Fibroblast of mammary gland (primary cell): ENCODE measurements around the gene TPP2.

ENCODE experiments used
- DNase-seq: peaks from one replicate; pipeline ENCODE4 v3.0.0-alpha.2; 2010; ENCODE audit warnings: low read depth
- H3K4me3 ChIP-seq: 2 replicates; pipeline ENCODE4 v1.5.1; 2011; ENCODE audit warnings: low read depth, mild to moderate bottlenecking, low read length, moderate library complexity; ENCODE audit not compliant: control insufficient read depth
- TF ChIP-seq, protein P1 (sequence below): conservative IDR thresholded peaks from 2 replicates; pipeline ENCODE4 v1.5.1; 2011; ENCODE audit warnings: low read depth, low read length, inconsistent platforms; ENCODE audit not compliant: control insufficient read depth, insufficient read depth

Gene TPP2

DNA sequence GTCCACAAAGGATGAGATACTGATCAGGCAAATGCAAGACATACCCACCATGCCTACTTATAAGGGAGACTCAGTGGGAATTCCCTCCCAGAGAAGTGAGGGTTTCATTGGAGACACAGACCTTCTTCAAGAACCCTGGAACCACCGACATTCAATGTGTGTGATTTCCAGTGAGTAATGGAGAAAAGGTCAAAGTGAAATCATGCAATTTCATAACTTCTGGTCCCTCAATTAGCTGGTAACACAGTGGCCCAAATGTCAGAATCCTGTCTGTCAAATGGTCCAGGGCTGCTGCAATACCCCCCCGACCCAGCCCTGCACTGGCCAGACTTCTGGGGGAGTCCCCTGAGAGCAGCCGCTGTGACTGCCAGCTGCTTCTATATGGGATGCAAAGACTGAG, 102.7 kb downstream of the TPP2 start:
- TF ChIP-seq, protein P1, sequence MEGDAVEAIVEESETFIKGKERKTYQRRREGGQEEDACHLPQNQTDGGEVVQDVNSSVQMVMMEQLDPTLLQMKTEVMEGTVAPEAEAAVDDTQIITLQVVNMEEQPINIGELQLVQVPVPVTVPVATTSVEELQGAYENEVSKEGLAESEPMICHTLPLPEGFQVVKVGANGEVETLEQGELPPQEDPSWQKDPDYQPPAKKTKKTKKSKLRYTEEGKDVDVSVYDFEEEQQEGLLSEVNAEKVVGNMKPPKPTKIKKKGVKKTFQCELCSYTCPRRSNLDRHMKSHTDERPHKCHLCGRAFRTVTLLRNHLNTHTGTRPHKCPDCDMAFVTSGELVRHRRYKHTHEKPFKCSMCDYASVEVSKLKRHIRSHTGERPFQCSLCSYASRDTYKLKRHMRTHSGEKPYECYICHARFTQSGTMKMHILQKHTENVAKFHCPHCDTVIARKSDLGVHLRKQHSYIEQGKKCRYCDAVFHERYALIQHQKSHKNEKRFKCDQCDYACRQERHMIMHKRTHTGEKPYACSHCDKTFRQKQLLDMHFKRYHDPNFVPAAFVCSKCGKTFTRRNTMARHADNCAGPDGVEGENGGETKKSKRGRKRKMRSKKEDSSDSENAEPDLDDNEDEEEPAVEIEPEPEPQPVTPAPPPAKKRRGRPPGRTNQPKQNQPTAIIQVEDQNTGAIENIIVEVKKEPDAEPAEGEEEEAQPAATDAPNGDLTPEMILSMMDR = no peak
- no peak overlapping the region for H3K4me3 ChIP-seq
- DNase-seq = no peak

DNA sequence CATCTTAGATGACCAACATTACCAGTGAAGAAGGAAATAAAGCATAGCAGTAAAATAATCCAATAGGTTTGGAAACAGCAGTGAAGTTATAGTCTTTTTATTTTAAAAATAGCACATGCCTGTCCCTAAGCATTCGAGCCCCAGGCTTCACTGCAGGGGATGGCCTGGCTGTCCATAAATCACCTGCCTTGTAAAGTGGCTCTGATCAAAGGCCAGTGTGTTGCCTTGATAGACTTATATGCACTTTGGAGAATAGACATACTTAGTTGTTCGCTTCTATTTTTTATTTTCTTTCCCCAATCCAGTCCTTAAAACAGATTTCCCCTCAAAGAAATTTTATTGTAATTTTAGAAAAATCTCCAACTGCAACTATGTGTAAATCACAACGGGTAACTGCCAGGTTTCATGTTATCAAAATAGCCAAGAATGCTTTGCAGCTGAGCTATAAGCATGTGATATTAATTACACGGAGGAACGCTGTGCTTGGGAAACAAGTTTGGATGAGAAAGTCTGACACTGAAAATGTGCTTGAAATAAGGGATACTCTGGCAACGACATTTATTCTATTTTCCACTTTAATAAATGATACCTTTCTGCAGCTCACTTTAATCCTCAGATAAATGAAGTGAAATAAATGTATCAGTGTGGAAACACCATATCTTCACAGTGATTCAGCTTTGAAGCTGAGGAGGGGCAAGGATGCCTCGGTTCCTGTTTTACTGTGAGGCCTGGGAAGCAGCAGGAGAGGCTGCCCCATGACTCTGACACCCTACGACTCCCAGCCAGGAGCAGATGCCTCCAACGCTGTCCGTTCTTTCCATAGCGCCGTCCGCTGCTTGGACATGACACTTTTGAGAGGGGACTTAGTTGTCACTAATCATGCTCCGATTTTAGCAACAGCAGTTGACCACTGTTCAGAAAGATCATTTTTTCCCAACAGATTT, 103.6 kb downstream of the TPP2 start:
- H3K4me3 ChIP-seq = no peak overlapping the region
- TF ChIP-seq, protein P1 = no peak
- peak; percentile 67 for DNase-seq

DNA sequence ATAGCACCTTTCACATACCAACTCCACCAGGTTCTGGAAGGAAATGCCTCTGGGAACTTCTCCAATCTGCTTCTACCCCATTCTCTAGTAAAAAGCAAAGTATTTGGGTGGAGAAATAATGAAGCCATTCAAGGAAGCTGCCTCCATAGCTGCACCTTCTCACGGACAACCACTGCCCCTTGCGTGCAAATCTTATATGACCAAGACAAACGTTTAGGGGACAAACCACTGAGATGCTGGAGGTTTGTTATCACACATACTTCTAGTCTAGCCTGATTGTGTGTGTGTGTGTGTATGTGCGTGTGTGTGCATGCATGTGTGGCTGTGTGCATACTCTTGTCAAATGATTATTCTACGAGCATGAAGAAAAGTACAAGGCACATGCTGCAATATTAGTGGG, 104.5 kb downstream of the TPP2 start:
- TF ChIP-seq, protein P1 = no peak
- no peak for DNase-seq
- H3K4me3 ChIP-seq = no peak overlapping the region

DNA sequence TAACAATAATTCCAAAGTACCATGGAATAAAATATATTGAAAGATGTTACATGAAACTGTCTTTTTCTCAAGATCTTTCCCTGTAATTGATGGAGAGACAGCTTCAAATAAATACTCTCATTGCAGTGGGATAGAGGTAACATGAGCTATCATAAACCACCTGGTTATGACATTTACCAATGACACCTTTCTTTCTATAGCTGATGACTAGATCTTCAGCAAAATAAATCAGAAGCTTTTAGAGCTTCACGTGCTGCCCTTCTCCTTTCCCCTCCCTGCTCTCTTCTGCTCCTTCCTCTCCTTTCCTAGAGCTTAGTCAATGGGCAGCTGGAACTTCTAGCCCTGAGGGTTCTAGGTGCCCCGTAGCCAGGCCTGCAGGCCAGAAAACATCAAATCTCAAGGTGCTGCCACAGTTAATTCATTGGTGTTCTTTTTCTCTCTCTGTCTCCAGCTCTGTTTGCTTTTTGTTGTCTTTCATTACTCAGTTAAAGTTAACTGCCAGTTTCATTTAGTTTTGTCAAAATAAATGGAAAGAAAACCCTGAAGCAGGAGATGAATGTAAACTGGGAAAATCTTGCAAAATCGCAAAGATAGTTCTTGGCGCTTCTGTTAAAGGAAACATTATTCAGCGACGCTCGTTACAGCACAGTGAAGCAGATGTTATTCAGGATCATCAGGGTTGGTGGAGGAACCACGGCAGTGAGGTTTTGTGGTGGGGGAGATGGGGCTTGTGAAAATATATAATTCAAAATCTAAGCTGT, 106.4 kb downstream of the TPP2 start:
- TF ChIP-seq, protein P1 = no peak
- H3K4me3 ChIP-seq = no peak overlapping the region
- no peak for DNase-seq

DNA sequence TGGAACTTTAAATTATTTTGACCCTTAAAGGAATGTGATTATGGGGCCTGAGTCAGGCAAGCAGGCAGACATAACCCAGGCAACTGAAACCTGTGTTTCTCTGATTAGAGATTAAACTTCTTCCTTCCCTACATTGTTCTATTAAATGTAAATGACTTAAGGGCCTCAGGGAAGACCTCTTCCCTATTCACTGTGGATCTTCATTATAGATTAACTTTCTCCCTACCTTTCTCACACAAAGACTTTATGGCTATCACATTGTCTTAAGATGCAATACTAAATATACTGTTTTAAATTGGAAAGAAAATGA, 106.9 kb downstream of the TPP2 start:
- H3K4me3 ChIP-seq = no peak overlapping the region
- TF ChIP-seq, protein P1 = no peak
- DNase-seq = no peak

DNA sequence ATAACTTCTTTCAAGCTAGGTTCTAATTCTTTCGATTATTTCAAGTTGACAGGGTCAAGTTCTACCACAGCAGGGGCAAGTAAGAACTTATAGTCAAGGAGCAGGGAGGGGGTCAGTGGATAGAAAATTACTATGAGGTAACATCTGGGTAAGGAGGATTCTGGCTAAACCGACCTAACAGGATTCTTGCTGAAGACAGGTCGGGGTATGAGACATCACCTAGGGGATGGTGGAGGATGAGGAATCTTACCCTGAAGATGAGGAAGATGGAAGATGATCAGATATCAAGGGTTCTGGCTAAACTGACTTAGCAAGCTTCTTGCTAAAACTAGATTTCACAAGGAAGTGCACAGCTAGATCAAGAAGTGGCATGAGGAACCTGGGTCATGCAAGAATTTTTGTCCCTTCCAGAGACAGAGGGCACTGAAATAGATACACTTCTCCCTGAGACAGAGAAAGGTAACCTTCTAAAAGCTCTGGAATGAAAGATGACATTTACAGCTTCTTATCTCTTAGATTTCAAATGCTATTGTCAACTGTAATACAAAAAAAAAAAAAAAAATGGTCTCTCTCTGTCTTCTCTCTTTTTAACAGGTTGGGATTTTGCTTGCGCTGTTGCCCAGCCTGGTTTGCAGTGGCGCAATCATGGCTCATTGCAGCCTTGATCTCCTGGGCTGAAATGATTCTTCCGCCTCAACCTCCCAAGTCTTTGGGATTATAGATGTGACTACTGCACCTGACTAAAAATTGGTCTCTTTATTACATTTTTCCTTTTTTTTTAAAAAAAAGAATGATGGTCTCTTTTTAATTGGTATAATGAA, 107.7 kb downstream of the TPP2 start:
- H3K4me3 ChIP-seq = no peak overlapping the region
- TF ChIP-seq, protein P1 = no peak
- no peak for DNase-seq
